Urinary bladder (tissue), 4 donors: ENCODE data around the gene ZSWIM8. TPM values are rescaled to one million over a fixed set of nuclear protein-coding genes. Genes with fewer than 3 reads are reported as not detected.
"Not testable (repeated sequence)": the region's sequence is repeated elsewhere in the genome, so short reads cannot be mapped to it uniquely, and the experiment has no call there.

Source experiments
- DNase-seq: peaks from one replicate; pipeline ENCODE4 v3.0.0-alpha.2; 2015; ENCODE audit errors: extremely low spot score
- H3K27ac ChIP-seq: one replicate; pipeline ENCODE4 v1.5.1; 2013; ENCODE audit warnings: low read depth, mild to moderate bottlenecking, moderate library complexity
- H3K36me3 ChIP-seq: one replicate; pipeline ENCODE4 v1.6.1; 2013; ENCODE audit warnings: mild to moderate bottlenecking, moderate library complexity; ENCODE audit not compliant: insufficient read depth
- H3K4me1 ChIP-seq: one replicate; pipeline ENCODE4 v1.6.1; 2013; ENCODE audit warnings: mild to moderate bottlenecking, moderate library complexity; ENCODE audit not compliant: insufficient read depth
- H3K4me3 ChIP-seq: one replicate; pipeline ENCODE4 v1.5.1; 2013; ENCODE audit warnings: low read depth, low read length
- WGBS: extraction: QIAGEN DNeasy Blood & Tissue Kit; methylation state at CpG from one replicate; pipeline ENCODE4 v1.1.7; 2013; 5-methylcytosine and 5-hydroxymethylcytosine counted together
- polyA plus RNA-seq: library from polyadenylated mRNA; stranded (reverse); fragments of 200-250 nt; gene quantifications from one replicate; pipeline ENCODE4 v1.2.3, GENCODE V29; 2013
- total RNA-seq: library from RNA; depleted of rRNA; stranded (reverse); fragments of >200 nt; gene quantifications from one replicate; pipeline ENCODE4 v1.2.3, GENCODE V29; 2014
- donor health status: healthy with polysubstance abuse.
- donor health status: healthy.

The ZSWIM8 gene
- total and polyA plus RNA-seq, 2 donors: 38.8 to 110 TPM

- WGBS: 84% methylated on average over 10 of the region's 10 CpGs
- Histone ChIP-seq H3K4me1 (no peaks in the 10 kb centered on the region), H3K4me3 (no peak overlapping the region), H3K27ac (no peak overlapping the region), H3K36me3 (no peaks in the 10 kb centered on the region)
- DNase-seq: no peak
Observed at GRCh38 chr10:73818402-73818801, 33.0 kb downstream of the ZSWIM8 start.

DNA sequence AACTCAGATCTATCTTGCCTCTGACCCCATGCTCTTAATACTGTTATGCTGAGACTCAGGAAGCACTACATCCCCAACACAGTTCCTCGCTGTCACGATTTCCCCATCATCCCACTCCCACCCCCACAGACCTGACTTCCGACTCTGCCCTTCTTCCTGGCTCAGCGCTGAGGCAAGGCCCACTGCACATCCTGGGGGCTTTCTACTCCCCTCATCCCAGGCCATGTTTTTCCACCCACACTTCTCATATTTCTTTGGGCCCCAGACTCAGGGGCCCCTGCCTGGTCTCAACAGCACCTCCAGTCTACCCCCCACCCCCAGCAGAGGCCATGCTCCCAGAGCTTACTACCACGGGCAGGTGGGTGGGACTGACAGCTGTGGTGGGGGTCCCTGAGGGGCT lies 33.7 kb downstream of the ZSWIM8 start:
- no peak for DNase-seq
- no peak overlapping the region for H3K4me3 ChIP-seq
- no peaks in the 10 kb centered on the region for H3K36me3 ChIP-seq
- H3K27ac ChIP-seq: no peak overlapping the region
- WGBS: 55% methylated on average over 5 of the region's 5 CpGs
- no peaks in the 10 kb centered on the region for H3K4me1 ChIP-seq

DNA sequence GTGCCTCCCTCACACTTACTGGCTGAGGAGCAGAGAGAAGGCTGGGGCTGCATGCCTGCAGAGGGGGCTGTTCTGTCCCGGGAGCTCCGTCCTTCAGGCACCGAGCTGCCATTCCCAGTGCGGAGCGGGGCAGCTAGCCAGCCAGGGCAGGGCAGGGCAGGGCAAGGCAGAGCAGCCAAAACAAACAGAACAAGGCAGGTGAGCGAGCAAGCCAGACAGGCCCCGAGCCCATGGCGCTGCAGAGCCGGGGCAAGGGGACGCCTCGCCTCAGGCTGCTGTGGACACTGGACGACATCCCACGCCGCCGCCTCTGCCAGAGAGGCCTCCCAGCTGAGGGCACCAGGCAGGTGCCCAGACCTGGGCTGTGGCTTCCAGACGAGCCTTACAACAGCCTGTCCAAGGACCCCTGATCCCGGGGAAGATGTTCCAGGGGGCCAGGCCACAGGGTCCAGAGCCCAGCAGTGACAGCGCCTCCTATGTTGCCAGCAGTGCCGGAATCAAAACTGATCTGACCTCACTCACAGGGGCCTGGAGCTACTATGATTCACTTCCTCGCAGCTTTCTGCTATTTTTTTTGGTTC lies 34.2 kb downstream of the ZSWIM8 start:
- WGBS: 74% methylated on average over 20 of the region's 20 CpGs
- H3K4me1 ChIP-seq: no peaks in the 10 kb centered on the region
- no peak for DNase-seq
- no peak overlapping the region for H3K27ac ChIP-seq
- H3K4me3 ChIP-seq: no peak overlapping the region
- H3K36me3 ChIP-seq: no peaks in the 10 kb centered on the region

DNA sequence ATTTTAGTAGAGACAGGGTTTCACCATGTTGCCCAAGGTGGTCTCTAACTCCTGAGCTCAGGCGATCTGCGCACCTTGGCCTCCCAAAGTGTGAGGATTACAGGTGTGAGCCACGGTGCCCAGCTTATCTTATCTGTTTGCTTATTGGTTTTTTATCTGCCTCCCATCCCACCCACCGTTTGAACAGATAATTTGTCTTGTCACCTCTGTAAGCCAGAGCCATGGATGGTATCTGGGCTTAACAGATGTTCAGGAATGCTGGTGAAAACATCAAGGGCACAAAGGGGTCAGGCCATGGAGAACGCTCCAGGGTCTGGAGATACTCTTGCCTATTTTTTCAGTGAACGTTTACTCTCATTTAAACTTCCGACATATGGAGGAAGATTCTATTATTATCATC lies 38.0 kb downstream of the ZSWIM8 start:
- no peaks in the 10 kb centered on the region for H3K36me3 ChIP-seq
- WGBS: 79% methylated on average over 7 of the region's 7 CpGs
- no peak overlapping the region for H3K27ac ChIP-seq
- DNase-seq: no peak
- H3K4me1 ChIP-seq: no peaks in the 10 kb centered on the region
- no peak overlapping the region for H3K4me3 ChIP-seq

GRCh38 chr10:73824146-73824725 lies 38.8 kb downstream of the ZSWIM8 start:
- Histone ChIP-seq H3K4me3 (no peak overlapping the region), H3K4me1 (no peaks in the 10 kb centered on the region), H3K27ac (no peak overlapping the region), H3K36me3 (no peaks in the 10 kb centered on the region)
- 96% methylated on average over 14 of the region's 14 CpGs for WGBS
- no peak for DNase-seq

DNA sequence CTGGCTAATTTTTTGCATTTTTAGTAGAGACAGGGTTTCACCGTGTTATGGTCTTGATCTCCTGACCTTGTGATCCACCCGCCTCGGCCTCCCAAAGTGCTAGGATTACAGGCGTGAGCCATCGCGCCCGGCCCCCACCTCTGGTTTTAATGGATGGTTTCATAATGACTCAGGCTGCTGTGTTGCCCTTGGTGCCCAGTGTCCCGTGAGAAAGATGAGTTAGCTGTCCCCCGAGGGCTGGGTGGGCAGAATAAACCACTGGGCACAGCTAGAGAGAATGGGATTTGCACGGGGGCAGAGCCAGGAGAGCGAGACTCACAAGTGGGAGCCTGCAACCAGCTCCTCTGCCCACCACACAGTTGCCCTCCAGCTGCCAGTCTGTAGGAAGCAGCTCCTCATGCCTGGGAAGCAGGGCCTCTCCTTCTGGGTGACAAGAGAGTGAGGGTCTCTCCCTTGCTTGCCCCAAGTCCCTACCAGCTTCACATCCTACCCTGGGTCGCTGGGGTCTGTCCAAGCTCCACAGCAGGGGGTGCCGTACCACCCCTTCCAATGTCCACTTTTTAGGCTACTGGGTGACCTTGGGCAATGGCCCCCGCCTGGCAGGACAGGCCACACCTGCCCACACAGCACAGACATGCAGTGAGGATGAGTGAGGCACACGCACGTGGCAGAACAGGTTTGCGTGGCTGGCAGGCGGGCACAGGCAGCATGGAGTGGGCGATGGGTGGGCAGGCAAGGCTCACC lies 42.1 kb downstream of the ZSWIM8 start:
- no peak for DNase-seq
- Histone ChIP-seq H3K4me1 (no peaks in the 10 kb centered on the region), H3K4me3 (no peak overlapping the region), H3K36me3 (no peaks in the 10 kb centered on the region), H3K27ac (no peak overlapping the region)
- WGBS: 95% methylated on average over 19 of the region's 19 CpGs

DNA sequence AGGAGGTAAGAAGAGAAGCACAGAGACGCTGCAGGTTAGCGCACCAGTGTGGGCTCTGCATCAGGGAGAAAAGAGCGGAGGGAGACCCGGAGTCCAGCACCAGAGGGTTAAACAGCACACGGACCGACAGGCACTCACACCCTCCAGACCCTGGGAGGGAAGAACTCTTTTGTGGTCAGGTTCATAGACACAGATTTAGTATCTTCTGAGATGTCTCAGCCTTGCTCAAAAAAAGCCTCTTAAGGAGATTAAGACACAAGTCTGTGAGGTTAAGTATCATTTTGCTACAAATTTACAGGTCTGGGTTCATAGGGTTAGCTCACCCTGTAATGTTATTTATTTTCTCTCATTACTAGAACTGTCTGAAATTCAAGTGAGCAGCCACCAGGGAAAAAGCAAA lies 42.8 kb downstream of the ZSWIM8 start:
- 84% methylated on average over 6 of the region's 6 CpGs for WGBS

GRCh38 chr10:73829090-73829489 lies 43.7 kb downstream of the ZSWIM8 start:
- not testable (repeated sequence) for H3K4me1 ChIP-seq, DNase-seq, H3K36me3 ChIP-seq, H3K4me3 ChIP-seq, H3K27ac ChIP-seq
- WGBS: 94% methylated on average over 7 of the region's 7 CpGs

More for the DNA sequence above, 42.8 kb downstream of the ZSWIM8 start:
- H3K4me3 ChIP-seq: no peak overlapping the region
- H3K4me1 ChIP-seq: no peaks in the 10 kb centered on the region
- no peaks in the 10 kb centered on the region for H3K36me3 ChIP-seq
- no peak for DNase-seq
- no peak overlapping the region for H3K27ac ChIP-seq

GRCh38 chr10:73836427-73836980 lies 51.1 kb downstream of the ZSWIM8 start:
- Histone ChIP-seq H3K27ac (no peak overlapping the region), H3K36me3 (no peaks in the 10 kb centered on the region), H3K4me1 (no peaks in the 10 kb centered on the region), H3K4me3 (no peak overlapping the region)
- no peak for DNase-seq
- 81% methylated on average over 11 of the region's 11 CpGs for WGBS

DNA sequence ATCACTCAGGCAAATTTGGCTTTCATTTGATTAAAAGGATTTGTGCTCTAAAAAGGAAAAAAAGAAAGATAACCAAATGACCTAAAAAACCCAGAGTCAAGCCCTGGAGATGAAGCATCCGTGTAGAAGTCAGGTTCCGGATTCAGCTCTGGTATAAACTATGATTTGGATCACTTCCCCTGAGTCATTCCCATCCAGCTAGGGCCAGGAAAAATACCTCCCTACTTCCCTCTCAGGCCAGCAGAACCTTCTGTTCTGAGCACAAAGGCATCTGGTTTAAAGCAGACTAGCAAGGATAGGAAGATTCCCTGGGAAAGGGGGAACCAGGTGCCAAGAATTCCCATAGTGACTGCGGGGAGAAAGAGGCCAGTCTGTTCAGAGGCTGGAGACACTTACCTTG lies 51.7 kb downstream of the ZSWIM8 start:
- Histone ChIP-seq H3K4me1 (no peaks in the 10 kb centered on the region), H3K4me3 (no peak overlapping the region), H3K27ac (no peak overlapping the region), H3K36me3 (peaks cover 3% of the 10 kb centered on the region)
- 69% methylated on average over 3 of the region's 3 CpGs for WGBS
- no peak for DNase-seq

- DNase-seq: no peak
- 80% methylated on average over 3 of the region's 3 CpGs for WGBS
- peaks cover 3% of the 10 kb centered on the region for H3K36me3 ChIP-seq
Observed at GRCh38 chr10:73838008-73838567, 52.7 kb downstream of the ZSWIM8 start.

DNA sequence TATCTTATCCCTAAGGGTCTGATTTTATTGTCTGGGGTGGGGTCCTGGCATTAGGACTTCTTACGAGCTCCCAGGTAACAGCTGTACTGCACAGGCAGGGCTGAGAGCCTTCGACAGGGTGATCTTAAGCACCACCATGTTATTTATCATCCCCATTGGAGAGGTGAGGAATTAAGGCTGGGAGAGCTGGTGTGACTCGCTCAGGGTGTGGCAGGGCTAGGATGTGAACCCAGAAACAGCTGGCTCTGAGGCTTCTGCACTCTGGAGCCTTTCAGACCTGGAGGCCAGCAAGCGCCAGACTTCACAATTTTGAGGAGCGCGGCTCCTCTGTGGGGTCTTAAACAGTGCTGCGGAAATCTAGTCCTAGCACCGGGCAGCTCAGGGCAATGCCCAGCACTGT lies 53.4 kb downstream of the ZSWIM8 start:
- Histone ChIP-seq H3K27ac (no peak overlapping the region), H3K4me1 (no peaks in the 10 kb centered on the region), H3K36me3 (peaks cover 3% of the 10 kb centered on the region), H3K4me3 (no peak overlapping the region)
- DNase-seq: no peak
- 92% methylated on average over 8 of the region's 8 CpGs for WGBS

More at GRCh38 chr10:73838008-73838567, 52.7 kb downstream of the ZSWIM8 start:
- H3K4me1 ChIP-seq: no peaks in the 10 kb centered on the region
- H3K4me3 ChIP-seq: no peak overlapping the region
- no peak overlapping the region for H3K27ac ChIP-seq

GRCh38 chr10:73839276-73839966 lies 54.0 kb downstream of the ZSWIM8 start:
- Histone ChIP-seq H3K36me3 (peaks cover 3% of the 10 kb centered on the region), H3K4me3 (no peak overlapping the region)
- WGBS: 96% methylated on average over 40 of the region's 40 CpGs

More at GRCh38 chr10:73839276-73839966, 54.0 kb downstream of the ZSWIM8 start:
- H3K27ac ChIP-seq: no peak overlapping the region
- H3K4me1 ChIP-seq: no peaks in the 10 kb centered on the region
- DNase-seq: no peak
